ENCODE measurements around the gene WDR54.

DNA sequence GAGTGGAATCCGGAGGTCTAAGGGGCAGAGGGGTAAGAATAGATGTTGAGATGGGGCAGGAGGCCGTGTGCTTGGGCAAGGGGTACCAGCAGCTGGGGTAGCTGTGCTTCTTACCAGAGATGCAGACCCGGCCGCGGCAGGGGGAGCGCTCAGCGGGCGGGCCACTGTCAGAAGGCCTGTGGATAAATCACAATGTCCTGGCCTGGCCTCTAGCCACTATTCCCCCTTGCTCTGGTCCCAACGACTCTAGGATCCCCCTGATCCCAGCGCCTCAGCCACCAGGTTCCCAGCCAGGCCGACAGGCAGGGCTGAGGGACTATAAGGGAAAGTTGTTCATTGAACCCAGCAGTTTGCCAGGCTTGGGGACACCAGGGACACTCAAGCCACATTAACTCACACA is 9.0 kb downstream of the WDR54 start:
- TF ChIP-seq, protein P1, sequence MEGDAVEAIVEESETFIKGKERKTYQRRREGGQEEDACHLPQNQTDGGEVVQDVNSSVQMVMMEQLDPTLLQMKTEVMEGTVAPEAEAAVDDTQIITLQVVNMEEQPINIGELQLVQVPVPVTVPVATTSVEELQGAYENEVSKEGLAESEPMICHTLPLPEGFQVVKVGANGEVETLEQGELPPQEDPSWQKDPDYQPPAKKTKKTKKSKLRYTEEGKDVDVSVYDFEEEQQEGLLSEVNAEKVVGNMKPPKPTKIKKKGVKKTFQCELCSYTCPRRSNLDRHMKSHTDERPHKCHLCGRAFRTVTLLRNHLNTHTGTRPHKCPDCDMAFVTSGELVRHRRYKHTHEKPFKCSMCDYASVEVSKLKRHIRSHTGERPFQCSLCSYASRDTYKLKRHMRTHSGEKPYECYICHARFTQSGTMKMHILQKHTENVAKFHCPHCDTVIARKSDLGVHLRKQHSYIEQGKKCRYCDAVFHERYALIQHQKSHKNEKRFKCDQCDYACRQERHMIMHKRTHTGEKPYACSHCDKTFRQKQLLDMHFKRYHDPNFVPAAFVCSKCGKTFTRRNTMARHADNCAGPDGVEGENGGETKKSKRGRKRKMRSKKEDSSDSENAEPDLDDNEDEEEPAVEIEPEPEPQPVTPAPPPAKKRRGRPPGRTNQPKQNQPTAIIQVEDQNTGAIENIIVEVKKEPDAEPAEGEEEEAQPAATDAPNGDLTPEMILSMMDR (IDR thresholded peaks at IDR 0.05) = no peak
- TF ChIP-seq SMC3 (IDR thresholded peaks at IDR 0.05) (no peak), E2F6 (IDR thresholded peaks at IDR 0.05; ENCODE audit: borderline replicate concordance, low read depth) (no peak), POLR2A (IDR thresholded peaks at IDR 0.05; ENCODE audit: low read length) (no peak), ESRRA (IDR thresholded peaks at IDR 0.05; ENCODE audit: borderline replicate concordance, low read length) (no peak), EHMT2 (IDR thresholded peaks at IDR 0.05; ENCODE audit: low read depth) (no peak), USF2 (IDR thresholded peaks at IDR 0.05) (no peak)
- TF ChIP-seq, protein P2, sequence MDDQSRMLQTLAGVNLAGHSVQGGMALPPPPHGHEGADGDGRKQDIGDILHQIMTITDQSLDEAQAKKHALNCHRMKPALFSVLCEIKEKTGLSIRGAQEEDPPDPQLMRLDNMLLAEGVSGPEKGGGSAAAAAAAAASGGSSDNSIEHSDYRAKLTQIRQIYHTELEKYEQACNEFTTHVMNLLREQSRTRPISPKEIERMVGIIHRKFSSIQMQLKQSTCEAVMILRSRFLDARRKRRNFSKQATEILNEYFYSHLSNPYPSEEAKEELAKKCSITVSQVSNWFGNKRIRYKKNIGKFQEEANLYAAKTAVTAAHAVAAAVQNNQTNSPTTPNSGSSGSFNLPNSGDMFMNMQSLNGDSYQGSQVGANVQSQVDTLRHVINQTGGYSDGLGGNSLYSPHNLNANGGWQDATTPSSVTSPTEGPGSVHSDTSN (IDR thresholded peaks at IDR 0.05) = no peak

All from A549 (cell line).